ENCODE measurements around the gene ALDH1B1.

DNA sequence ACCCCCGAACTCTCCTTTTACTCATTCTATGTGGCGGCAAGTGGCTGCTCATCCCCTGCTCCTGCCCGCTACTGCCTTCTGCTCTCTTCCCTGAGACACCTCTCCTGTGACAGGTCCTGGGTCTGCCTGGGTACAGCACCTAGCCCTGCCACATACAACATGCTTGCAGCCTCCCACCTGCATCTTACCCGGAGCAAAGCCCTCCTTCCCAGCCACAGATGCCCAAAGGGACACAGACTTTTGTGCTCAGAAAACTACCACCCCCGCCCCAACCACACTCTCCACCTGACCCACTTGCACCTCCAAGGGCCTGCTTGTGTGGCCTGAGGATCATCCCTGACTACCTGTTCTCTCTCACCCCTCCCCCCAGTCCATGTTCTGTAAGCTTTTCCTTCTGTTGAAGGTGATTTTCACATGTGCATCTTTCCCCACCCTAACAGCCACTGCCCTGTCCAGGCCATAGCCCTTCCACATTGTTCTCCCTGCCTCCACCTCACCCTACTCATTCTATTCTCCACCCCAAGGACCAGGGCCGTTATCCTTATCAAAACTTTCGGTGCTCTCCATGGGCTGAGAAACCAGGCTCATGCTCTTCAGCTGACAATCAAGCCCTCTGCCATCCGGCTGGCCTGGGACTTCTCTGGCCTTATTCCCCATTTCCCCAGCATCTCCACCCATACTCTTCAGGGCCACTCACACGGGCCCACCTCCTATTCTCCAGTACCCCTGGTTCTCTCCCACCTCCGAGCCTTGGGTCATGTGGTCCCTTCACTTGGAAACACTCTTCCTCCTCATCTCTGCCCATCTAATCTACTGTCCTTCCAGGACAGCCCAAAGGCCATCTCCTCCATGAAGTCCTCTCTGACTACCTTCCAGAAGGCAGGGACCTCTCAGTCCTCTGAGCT, 46.4 kb upstream of the ALDH1B1 start:
- TF ChIP-seq, protein P1, sequence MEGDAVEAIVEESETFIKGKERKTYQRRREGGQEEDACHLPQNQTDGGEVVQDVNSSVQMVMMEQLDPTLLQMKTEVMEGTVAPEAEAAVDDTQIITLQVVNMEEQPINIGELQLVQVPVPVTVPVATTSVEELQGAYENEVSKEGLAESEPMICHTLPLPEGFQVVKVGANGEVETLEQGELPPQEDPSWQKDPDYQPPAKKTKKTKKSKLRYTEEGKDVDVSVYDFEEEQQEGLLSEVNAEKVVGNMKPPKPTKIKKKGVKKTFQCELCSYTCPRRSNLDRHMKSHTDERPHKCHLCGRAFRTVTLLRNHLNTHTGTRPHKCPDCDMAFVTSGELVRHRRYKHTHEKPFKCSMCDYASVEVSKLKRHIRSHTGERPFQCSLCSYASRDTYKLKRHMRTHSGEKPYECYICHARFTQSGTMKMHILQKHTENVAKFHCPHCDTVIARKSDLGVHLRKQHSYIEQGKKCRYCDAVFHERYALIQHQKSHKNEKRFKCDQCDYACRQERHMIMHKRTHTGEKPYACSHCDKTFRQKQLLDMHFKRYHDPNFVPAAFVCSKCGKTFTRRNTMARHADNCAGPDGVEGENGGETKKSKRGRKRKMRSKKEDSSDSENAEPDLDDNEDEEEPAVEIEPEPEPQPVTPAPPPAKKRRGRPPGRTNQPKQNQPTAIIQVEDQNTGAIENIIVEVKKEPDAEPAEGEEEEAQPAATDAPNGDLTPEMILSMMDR (IDR thresholded peaks at IDR 0.05; ENCODE audit: borderline replicate concordance, extremely low read depth, low read length, poor library complexity, severe bottlenecking) = no peak
- TF ChIP-seq EZH2 (IDR thresholded peaks at IDR 0.05; ENCODE audit: borderline replicate concordance, low read depth, low read length, severe bottlenecking) = no peak

Measured in DND-41 (cell line).